Spleen (tissue), 11 donors: ENCODE data around the gene DOCK2. TPM values are rescaled to one million over a fixed set of nuclear protein-coding genes. Genes with fewer than 3 reads are reported as not detected.
A peak's percentile ranks its signal among the peaks of the same experiment; 100 is the strongest.

Experiments
- DNase-seq: peaks from one replicate; pipeline ENCODE4 v3.0.0-alpha.2; 2020
- H3K27ac ChIP-seq, 8 donors: fragments of 200-600 bp; sonication (generic) in 7 of 8; 1 replicate in 4 of 8; 2 replicates in 4 of 8; pipeline versions ENCODE4 v1.5.0 to v1.8.0; 2016 to 2021; ENCODE audit warnings: inconsistent platforms in 4 of 8, mild to moderate bottlenecking in 4 of 8, moderate library complexity in 1 of 8
- H3K27me3 ChIP-seq, 7 donors: fragments of 200-600 bp; sonication (generic) in 6 of 7; replicated peaks in 1 of 7; 1 replicate in 4 of 7; 2 replicates in 3 of 7; pipeline versions ENCODE4 v1.5.0 to v1.8.0; 2016 to 2021; ENCODE audit warnings: inconsistent platforms in 3 of 7, mild to moderate bottlenecking in 1 of 7
- H3K36me3 ChIP-seq, 6 donors: fragments of 200-600 bp; sonication (generic) in 5 of 6; 1 replicate in 4 of 6; 2 replicates in 2 of 6; pipeline versions ENCODE4 v1.5.0 to v1.8.0; 2016 to 2021; ENCODE audit warnings: inconsistent platforms in 2 of 6
- H3K4me1 ChIP-seq, 6 donors: fragments of 200-600 bp; sonication (generic) in 5 of 6; 1 replicate in 3 of 6; 2 replicates in 3 of 6; pipeline versions ENCODE4 v1.5.0 to v1.8.0; 2016 to 2021; ENCODE audit warnings: inconsistent platforms in 3 of 6
- H3K4me3 ChIP-seq, 8 donors: fragments of 200-600 bp; sonication (generic) in 7 of 8; 1 replicate in 4 of 8; 2 replicates in 4 of 8; pipeline versions ENCODE4 v1.5.0 to v1.8.0; 2016 to 2021; ENCODE audit warnings: inconsistent platforms in 4 of 8, mild to moderate bottlenecking in 4 of 8, moderate library complexity in 2 of 8
- H3K9me3 ChIP-seq, 8 donors: fragments of 200-600 bp; sonication (generic) in 7 of 8; 1 replicate in 4 of 8; 2 replicates in 4 of 8; pipeline versions ENCODE4 v1.5.0 to v1.8.0; 2016 to 2021; ENCODE audit warnings: inconsistent platforms in 4 of 8
- POLR2A ChIP-seq, 3 donors: fragments of 450-650 bp; IDR thresholded peaks; one replicate each; pipeline ENCODE4 v1.5.1; 2017; ENCODE audit warnings: antibody characterized with exemption in 3 of 3, mild to moderate bottlenecking in 1 of 3
- POLR2AphosphoS5 ChIP-seq, 3 donors: sonication (generic); formaldehyde crosslinking; IDR thresholded peaks; one replicate each; pipeline ENCODE4 v1.5.1; 2017; ENCODE audit warnings: antibody characterized with exemption in 3 of 3
- WGBS, 5 donors: extraction: QIAGEN DNeasy Blood & Tissue Kit in 3 of 5; methylation state at CpG; one replicate each; pipeline versions ENCODE4 v1.1.5 to v1.1.7; 2013 to 2018; 5-methylcytosine and 5-hydroxymethylcytosine counted together
- intact Hi-C: fragments of 100-400 bp; cut with DNase I; formaldehyde crosslinking; loops from one replicate; pipeline ENCODE4 v1.15.0; 2023; ENCODE audit warnings: low total_unique reads
- polyA plus RNA-seq, 3 donors: library from polyadenylated mRNA; stranded (reverse); fragments of 200-250 nt; gene quantifications; one replicate each; pipeline ENCODE4 v1.2.1, GENCODE V29; 2013
- total RNA-seq, 7 donors: library from RNA; depleted of rRNA in 3 of 7; stranded (reverse); fragments of >200 nt in 3 of 7; fragmentation: NEBNext Ultra II Directional in 4 of 7; extraction: Animal tissue kit (Norgen Biotek cat#: 25700) in 4 of 7; gene quantifications; one replicate each; pipeline versions ENCODE4 v1.1.0 to v1.2.1, GENCODE V29; 2016 to 2021
- TF ChIP-seq, protein P1 (sequence below), 11 experiments: fragments of 200-600 bp in 7 of 11; fragments of 450-650 bp in 4 of 11; sonication (generic) in 4 of 11; IDR thresholded peaks in 8 of 11; conservative IDR thresholded peaks in 3 of 11; 1 replicate in 7 of 11; 2 replicates in 4 of 11; pipeline versions ENCODE4 v1.4.0 to v1.8.0; 2016 to 2021; ENCODE audit warnings: antibody characterized with exemption in 11 of 11, inconsistent platforms in 4 of 11, mild to moderate bottlenecking in 1 of 11
- donor health status: healthy with polysubstance abuse.
- donor health status: DM: no; HTN: no; CAD: no; lungs with moderate emphysema.
- donor health status: DM: no; HTN: no; CAD: no.
- donor health status: Bipolar disorder and iron deficiency.
- donor health status: healthy.
- donor health status: DM: no; HTN: no; CAD: no.
- donor health status: DM: yes; HTN: yes; CAD: no.

Gene DOCK2
- total and polyA plus RNA-seq, 10 donors, result 30.6 to 321 (median 198) TPM

DNA sequence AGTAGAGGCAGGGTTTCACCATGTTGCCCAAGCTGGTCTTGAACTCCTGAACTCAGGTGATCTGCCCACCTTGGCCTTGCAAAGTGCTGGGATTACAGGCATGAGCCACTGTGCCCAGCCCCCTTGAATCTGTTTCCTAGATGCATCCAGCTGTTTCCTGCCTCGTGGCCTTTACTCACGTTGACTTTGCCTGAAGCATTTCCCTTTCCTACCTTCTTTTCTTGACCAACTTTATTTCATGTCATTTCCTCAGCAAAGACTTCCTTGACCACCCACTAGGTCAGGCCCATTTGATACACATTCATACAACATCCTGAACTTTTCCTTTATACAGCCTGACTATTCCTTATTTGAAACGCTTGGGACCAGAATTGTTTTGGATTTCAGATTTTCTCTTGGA is 51.0 kb downstream of the DOCK2 start:
- H3K27ac ChIP-seq, result no peak overlapping the region
- H3K4me1 ChIP-seq, result no peaks in the 10 kb centered on the region
- WGBS, 5 donors, result 35 to 41% (median 37%) methylated on average over 3 of the region's 3 CpGs
- intact Hi-C loops, result no loop called here
- H3K27me3 ChIP-seq, result no peaks in the 10 kb centered on the region
- H3K36me3 ChIP-seq, result peaks cover 5 to 100% (median 75%) of the 10 kb centered on the region in 6 donors
- DNase-seq, result no peak
- H3K9me3 ChIP-seq, result no peaks in the 10 kb centered on the region
- H3K4me3 ChIP-seq, result no peak overlapping the region
- TF ChIP-seq POLR2A (IDR thresholded peaks at IDR 0.05) (no peak), POLR2AphosphoS5 (IDR thresholded peaks at IDR 0.05) (peak in 1 of 3 donors; percentile 42)

- no peaks in the 10 kb centered on the region for H3K9me3 ChIP-seq
- H3K4me3 ChIP-seq, result no peak overlapping the region
- no peak overlapping the region for H3K27ac ChIP-seq
- H3K36me3 ChIP-seq, result peaks cover under 1 to 100% (median 73%) of the 10 kb centered on the region in 6 donors
- H3K27me3 ChIP-seq, result no peaks in the 10 kb centered on the region
- intact Hi-C loops, result no loop called here
- H3K4me1 ChIP-seq, result no peaks in the 10 kb centered on the region
- TF ChIP-seq POLR2AphosphoS5 (IDR thresholded peaks at IDR 0.05), result no peak
- DNase-seq, result no peak
- 46 to 79% (median 70%) methylated on average over 1 of the region's 1 CpG for WGBS, 5 donors
These were observed 54.4 kb downstream of the DOCK2 start for GRCh38 chr5:169691471-169691870.

GRCh38 chr5:169694091-169694625 is 57.1 kb downstream of the DOCK2 start:
- no peak for DNase-seq
- Histone ChIP-seq H3K27ac (no peak overlapping the region), H3K9me3 (no peaks in the 10 kb centered on the region), H3K4me1 (no peaks in the 10 kb centered on the region), H3K36me3 (peaks cover 0 to 100% (median 81%) of the 10 kb centered on the region in 6 donors), H3K4me3 (no peak overlapping the region), H3K27me3 (no peaks in the 10 kb centered on the region)
- 94 to 98% (median 95%) methylated on average over 3 of the region's 3 CpGs for WGBS, 5 donors
- TF ChIP-seq, protein P1, sequence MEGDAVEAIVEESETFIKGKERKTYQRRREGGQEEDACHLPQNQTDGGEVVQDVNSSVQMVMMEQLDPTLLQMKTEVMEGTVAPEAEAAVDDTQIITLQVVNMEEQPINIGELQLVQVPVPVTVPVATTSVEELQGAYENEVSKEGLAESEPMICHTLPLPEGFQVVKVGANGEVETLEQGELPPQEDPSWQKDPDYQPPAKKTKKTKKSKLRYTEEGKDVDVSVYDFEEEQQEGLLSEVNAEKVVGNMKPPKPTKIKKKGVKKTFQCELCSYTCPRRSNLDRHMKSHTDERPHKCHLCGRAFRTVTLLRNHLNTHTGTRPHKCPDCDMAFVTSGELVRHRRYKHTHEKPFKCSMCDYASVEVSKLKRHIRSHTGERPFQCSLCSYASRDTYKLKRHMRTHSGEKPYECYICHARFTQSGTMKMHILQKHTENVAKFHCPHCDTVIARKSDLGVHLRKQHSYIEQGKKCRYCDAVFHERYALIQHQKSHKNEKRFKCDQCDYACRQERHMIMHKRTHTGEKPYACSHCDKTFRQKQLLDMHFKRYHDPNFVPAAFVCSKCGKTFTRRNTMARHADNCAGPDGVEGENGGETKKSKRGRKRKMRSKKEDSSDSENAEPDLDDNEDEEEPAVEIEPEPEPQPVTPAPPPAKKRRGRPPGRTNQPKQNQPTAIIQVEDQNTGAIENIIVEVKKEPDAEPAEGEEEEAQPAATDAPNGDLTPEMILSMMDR (IDR thresholded peaks at IDR 0.05 in 8 of 11, conservative IDR thresholded peaks at IDR 0.05 in 3 of 11), result no peak
- TF ChIP-seq POLR2A (IDR thresholded peaks at IDR 0.05), result no peak
- no peak for TF ChIP-seq POLR2AphosphoS5 (IDR thresholded peaks at IDR 0.05)
- intact Hi-C loops, result no loop called here

DNA sequence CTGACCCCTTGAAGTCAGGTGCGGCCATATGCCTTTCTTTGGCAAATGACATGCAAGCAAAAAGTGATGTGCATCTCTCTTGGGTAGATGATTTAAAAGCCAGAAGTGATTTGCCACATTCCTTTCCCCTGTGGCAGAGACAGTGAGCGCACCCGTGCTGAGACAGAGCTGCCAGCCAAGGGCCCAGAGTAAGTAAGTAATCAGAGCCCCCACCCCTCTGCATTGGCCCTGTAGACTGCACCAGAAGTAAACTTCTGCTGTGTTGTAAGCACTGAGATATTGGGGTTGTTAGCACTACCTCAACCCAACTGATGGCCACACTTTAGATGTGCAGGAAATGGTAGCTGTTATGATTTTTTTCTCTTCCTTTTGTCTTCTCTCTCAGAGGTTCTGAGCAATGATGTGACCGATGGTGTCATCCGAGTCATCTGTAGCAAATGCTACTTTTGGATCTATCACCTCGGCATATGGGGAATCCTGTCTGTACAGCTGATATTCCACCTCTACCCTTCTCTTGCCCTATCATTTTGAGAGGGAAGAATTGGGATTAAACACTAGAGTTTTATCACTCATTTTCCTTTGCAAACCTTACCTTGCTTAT is 58.0 kb downstream of the DOCK2 start:
- 87 to 96% (median 92%) methylated on average over 6 of the region's 6 CpGs for WGBS, 5 donors
- no peak for DNase-seq
- no peak overlapping the region for H3K4me3 ChIP-seq
- no peaks in the 10 kb centered on the region for H3K9me3 ChIP-seq
- H3K27ac ChIP-seq, result no peak overlapping the region
- intact Hi-C loops, result no loop called here
- no peaks in the 10 kb centered on the region for H3K27me3 ChIP-seq
- TF ChIP-seq POLR2AphosphoS5 (IDR thresholded peaks at IDR 0.05) (no peak), POLR2A (IDR thresholded peaks at IDR 0.05) (no peak)
- TF ChIP-seq, protein P1 (IDR thresholded peaks at IDR 0.05 in 8 of 11, conservative IDR thresholded peaks at IDR 0.05 in 3 of 11), result no peak
- H3K36me3 ChIP-seq, result peaks cover 0 to 100% (median 81%) of the 10 kb centered on the region in 6 donors
- H3K4me1 ChIP-seq, result no peaks in the 10 kb centered on the region

DNA sequence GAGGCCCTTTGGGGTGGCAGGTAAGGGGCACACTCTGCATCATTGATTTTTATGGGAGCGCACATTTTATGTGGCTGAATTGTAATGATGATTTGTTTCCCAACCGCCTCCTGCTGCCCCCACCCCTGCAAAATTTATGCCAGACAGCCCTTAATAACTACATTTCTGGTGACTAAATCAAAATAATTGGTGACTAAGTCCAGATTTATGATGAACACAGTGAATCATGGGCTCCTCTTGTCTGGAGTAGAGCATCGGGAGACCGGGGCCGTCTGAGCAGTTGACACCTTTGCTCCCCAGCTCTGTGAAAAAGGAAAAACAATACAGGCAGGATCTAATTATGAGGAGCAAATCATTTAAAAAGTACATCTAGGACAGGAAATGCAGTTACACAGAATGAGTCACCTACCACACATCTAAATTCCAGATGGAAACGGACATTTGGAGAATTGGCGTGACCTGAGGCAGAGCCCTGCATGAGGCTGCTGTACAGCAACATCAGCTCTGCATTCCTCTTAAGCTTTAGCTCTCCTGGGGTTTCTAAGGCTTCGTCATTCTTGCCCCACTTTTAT is 58.9 kb downstream of the DOCK2 start:
- WGBS, 5 donors, result 78 to 90% (median 79%) methylated on average over 8 of the region's 8 CpGs
- H3K9me3 ChIP-seq, result no peaks in the 10 kb centered on the region
- no peak overlapping the region for H3K4me3 ChIP-seq
- H3K4me1 ChIP-seq, result no peaks in the 10 kb centered on the region
- DNase-seq, result no peak
- intact Hi-C loops, result no loop called here
- no peak for TF ChIP-seq POLR2A (IDR thresholded peaks at IDR 0.05)
- TF ChIP-seq, protein P1 (IDR thresholded peaks at IDR 0.05 in 8 of 11, conservative IDR thresholded peaks at IDR 0.05 in 3 of 11), result no peak
- peaks cover 0 to 100% (median 78%) of the 10 kb centered on the region in 6 donors for H3K36me3 ChIP-seq
- no peaks in the 10 kb centered on the region for H3K27me3 ChIP-seq
- no peak overlapping the region for H3K27ac ChIP-seq
